HG03095 (cell line): Measurements from ENCODE around the gene MAFB.
"Not testable (repeated sequence)": the region's sequence is repeated elsewhere in the genome, so short reads cannot be mapped to it uniquely, and the experiment has no call there.

Experiments
- ATAC-seq: cut with Tn5 transposase; IDR thresholded peaks from one replicate; pipeline ENCODE4 v1.9.1; 2021; ENCODE audit warnings: moderate library complexity; ENCODE audit not compliant: unreplicated experiment

Gene MAFB

DNA sequence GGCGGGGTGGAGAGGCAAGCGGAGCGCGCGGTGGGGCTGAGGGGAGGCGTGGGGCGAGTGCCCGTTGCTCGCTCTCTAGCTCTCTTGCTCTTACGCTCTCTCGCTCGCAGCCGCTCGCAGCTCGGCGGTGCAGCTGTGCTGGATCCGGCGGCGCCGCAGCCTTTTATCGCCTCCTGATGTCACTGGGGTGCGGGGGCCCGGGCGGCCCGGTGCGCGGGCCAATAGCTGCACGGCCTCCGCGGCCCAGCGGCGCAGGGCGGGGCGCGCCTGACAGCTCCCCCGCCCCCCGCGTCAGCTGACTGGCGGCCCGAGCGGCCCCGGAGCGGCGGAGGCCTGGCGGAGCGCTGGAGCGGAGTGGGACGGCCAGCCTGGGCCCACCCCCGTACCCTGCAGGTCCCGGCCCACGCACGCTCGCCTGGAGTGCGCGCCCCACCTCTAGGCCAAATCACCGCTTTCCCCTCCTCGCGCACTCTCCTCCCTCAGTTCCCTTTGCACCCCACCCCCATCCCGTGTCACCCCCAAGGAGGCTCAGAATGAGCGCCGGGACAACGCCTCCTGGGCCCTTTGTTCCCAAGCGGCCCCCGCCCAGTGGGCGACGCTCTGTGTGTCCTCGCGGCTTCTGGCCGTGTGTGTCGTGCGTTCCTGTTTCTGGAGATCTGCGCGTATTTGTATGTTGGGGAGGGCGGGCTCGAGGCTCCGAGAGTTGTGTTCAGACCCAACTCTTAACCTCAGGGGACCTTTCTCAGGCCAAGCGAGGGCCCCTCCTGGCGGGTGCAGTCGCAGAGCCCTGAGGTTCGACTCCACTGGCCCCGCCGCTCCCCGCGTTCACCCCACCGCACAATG, at the start of gene MAFB:
TSS of gene MAFB (minus strand) at position 137 of the 843 bp plus-strand sequence. CDS start 386 bp downstream, outside the sequence.
- peak; percentile 43 for ATAC-seq

DNA sequence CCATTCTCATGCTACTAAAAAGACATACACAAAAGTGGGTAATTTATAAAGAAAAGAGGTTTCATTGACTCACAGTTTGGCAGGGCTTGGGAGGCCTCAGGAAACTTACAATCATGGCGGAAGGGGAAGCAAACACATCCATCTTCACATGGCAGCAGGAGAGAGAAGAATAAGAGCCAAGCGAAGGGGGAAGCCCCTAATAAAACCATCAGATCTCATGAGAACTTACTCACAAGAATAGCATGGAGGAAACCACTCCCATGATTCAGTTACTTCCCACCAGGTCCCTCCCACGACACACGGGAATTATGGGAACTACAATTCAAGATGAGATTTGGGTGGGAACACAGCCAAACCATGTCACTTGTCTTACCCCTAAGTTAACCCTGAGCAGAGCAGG, 47.4 kb upstream of the MAFB start:
- ATAC-seq, result not testable (repeated sequence)

DNA sequence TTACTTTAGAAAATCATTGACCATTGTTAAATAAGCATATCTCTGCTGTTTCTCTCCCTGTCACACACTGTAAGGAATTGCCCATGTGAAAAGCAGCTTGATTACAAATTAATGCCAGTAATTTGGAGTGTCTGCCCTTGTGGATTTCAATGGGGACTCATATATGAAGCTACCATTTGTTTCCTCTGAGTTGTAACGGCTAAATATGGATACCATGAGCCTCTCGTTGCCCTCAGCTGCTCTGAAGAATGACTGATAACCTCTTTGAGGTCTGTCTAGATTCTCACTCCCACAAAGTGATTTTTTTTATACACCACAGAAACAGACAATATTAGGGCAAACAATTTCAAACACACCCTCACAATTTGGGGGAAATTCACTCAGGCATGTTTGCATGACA, 40.0 kb upstream of the MAFB start:
- no peak for ATAC-seq

DNA sequence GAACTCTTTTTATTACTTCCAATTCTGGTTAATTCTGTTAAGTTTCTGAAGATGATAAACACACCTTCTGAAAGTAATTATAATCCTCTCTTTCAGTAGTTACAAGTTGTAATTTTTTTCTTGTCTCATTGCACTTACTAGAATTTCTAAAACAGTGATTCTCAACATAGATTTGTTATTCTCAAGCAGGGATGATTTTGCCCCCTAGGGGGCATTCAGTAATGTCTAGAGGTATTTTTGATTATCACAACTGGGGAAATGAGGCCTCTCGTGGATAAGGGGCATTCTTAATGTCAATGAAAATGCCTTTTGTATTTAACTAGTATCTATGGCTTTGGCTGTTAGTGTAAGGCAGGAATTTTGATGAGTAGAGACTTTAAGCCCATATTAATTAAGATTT, 39.4 kb upstream of the MAFB start:
- no peak for ATAC-seq

DNA sequence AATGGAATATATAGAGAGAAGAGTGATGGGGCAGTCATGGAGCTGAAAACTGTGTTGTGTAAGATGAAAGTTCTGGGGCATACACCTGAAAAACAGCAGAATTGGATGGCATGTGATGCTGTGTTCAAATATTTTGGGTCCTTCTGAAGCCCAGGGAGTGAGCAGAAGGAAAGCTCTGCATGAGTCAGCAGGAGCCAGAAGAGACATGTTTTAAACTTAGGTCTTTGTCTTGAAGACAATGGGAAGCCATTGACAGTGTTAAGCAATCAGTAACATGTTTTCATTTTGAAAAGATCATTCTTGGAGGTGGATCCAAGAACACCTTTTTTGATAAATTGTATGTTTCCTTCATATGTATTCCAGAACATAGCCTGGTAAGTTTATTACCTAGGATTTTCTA, 38.9 kb upstream of the MAFB start:
- ATAC-seq, result no peak

GRCh38 chr20:40726776-40727175, 37.7 kb upstream of the MAFB start:
- ATAC-seq, result no peak

GRCh38 chr20:40724566-40724965, 35.5 kb upstream of the MAFB start:
- no peak for ATAC-seq

GRCh38 chr20:40720826-40721225, 31.8 kb upstream of the MAFB start:
- ATAC-seq, result no peak

DNA sequence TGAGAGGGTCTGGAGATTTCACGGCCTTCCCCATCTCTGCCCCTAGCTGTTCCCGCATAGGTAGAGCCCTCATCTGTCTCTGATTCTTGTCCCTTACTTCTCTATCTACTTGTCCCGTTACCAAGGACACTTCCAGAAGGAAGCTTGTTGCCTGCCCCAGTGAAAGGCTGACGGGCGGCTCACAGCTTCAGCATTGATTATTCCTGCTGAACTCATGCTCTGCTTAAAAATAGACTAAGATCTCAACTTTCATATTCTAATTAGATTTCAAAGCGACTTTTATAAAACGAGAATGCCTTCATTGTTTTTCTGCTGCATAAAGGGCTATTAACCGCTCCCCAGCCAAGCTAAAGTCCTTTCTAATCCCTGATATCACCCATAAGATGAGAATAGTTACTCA, 31.1 kb upstream of the MAFB start:
- no peak for ATAC-seq

- no peak for ATAC-seq
Observed at GRCh38 chr20:40718982-40719729, 30.1 kb upstream of the MAFB start.

DNA sequence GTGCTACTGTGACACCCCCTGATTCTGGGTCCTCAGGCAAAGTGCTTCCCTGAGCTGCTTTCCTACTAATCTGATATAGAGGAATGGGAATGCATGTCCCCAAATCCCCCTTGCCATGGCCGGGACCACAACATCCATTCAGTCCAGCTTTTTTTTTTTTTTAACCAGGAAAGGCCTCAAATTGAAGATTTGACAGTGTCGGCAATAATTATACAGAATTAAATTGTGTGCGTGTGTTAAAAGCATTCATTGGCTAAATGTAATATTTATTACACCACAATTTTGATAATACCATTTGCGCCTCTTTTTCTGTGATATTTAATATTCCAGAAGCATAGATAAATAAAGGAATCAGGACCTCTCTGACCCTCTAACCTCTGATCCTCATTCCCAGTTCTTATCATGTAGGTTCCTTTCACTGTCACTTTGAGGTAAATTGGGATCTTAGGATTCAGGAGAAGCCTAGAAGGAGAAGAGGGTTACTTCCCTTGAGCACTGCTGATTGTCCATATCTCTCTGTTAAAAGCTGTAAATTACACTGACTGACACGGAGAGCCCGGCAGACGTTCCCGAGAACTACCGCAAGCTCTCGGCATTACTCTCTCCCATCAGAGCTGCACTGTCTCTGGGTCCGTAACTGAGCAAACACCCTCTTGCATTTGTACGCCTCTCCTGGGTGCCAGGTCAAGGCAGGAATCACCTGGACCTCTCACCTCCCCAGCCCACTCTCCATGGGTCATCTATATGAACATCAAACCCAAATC, 29.4 kb upstream of the MAFB start:
- ATAC-seq, result no peak

DNA sequence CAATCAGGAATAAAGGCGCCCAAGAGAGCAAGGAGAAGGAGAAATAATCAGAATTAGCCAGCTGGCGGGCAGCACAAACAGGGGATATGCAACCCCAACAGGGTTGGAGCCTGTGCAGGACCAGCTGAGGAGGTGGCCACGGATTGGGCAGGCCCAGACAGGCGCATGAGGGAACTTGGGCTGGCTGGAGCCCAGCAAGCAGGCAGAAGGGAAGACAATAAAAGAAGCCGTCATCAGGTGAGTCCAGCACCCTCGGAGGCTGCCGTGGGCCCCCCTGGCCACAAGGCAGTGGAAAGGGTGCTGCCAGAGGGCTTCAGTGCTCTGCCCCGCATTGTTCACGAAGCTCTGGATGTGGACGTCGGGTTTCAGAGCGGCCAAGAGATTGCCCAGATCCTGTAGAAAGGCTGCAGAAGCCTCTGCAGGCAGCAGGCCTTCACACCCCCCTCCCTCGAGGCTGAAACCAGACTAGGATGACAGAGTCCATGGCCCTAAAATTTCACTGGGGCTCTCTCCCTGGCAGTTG, 28.4 kb upstream of the MAFB start:
- ATAC-seq, result no peak

DNA sequence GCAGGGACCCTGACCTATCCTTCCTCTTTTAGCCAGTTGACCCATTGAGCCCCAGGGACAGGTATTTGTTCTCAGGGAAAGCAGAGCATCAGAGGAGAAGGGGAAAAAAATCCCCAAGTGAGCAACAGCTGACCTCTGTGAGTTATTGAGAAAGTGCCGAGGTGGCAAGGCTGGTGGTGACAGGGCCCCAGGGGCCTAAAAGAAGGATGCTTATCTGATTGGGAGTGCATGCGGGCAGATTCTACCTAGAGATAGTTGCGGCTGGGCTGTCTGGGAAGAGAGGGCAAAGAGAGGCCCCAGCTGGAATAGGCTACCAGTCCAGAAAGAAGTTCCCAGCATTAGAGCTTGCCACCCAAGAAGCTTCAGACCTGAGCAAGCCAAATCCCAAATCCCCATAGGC, 26.5 kb upstream of the MAFB start:
- no peak for ATAC-seq

DNA sequence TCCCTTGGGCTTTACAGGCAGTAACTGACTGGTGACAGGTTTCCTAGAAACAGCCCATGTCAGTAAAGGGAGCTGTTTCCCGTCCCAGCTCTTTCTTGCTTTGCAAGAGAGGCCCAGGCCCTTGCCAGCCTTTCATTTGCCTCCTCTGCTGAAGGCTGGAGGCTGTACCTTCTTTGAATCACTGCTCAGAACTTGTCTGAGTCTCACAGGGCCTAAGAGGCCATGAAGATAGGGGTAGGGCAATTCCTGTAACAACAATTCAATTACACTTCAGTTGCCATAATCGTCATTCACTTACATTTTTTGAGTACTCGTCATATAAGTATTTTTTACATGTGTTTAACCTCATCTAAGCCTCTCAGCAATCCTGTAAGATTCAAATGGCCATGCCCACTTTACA, 25.9 kb upstream of the MAFB start:
- ATAC-seq, result no peak

- no peak for ATAC-seq
Observed at GRCh38 chr20:40714109-40714508, 25.1 kb upstream of the MAFB start.

GRCh38 chr20:40713508-40713907, 24.5 kb upstream of the MAFB start:
- ATAC-seq, result no peak

- ATAC-seq, result no peak
Observed at GRCh38 chr20:40711079-40711478, 22.0 kb upstream of the MAFB start.

DNA sequence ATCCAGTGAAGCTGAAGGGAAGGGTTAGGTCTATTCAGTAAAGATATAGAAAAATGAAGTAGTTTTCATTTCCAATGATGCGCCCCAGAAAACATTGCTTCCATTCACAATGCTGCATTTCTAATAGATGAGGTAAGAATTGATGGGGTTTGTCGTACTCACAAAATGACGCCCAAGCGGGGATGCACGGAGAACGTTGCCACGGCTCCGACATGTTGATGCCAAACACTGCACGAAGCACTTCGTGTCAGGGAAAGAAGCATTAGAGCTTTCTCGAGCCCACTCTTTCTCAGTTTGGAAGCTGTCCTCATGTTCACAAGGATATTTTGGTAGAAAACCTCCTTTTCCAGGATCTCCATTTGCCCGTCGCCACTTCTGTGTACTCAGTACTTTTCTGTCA, 21.6 kb upstream of the MAFB start:
- ATAC-seq, result no peak

- no peak for ATAC-seq
Observed at GRCh38 chr20:40706977-40707582, 18.0 kb upstream of the MAFB start.

DNA sequence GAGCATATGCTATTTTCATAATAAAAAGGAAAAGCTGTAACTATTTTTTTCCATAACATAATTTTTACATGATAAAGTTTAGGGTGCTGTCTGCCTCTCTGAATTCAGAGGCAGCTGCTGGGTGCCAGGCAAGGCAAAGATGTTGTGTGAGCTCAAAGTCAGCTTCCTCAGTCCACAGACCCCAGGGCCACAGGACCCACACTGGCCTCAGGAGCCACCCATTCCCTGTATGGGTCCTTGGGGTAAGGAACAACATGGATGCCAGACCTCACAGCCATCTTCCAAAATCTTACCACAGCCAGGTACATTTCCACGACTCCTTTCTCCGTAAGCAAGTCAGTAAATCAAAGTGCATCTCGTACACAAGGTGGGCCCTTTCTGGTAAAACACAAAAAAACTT, 16.4 kb upstream of the MAFB start:
- no peak for ATAC-seq

GRCh38 chr20:40704828-40705227, 15.8 kb upstream of the MAFB start:
- no peak for ATAC-seq
